K562 (cell line): ENCODE measurements around the gene E2F2. TPM values are rescaled to one million over a fixed set of nuclear protein-coding genes. Genes with fewer than 3 reads are reported as not detected.

Experiments
- ATAC-seq: fragments of 200-7000 bp; cut with Tn5 transposase; 3 replicates; pipeline ENCODE4 v1.9.1; 2020; ENCODE audit warnings: moderate library complexity
- BruUV-seq: library from RNA; stranded (reverse); fragments of 400-500 nt; replicated peaks from 2 replicates; lab custom pipeline; 2021; lab: Mats Ljungman, UMichigan
- CTCF ChIA-PET: fragments of 300-600 bp; formaldehyde crosslinking; extraction: SDS; loops from one replicate; lab custom pipeline; 2021; ENCODE audit warnings: low intra/inter-chr PET ratio; lab: Yijun Ruan, JAX
- POLR2A ChIA-PET: fragments of 300-600, 350-650 bp; sonication (Branson Sonifier 250); formaldehyde crosslinking; extraction: SDS; loops from one replicate; lab custom pipeline; 2021; ENCODE audit warnings: antibody characterized with exemption, inconsistent platforms; lab: Yijun Ruan, JAX
- DNase-seq, 4 experiments: peaks; one replicate each; pipeline versions ENCODE4 v3.0.0 to v3.0.0-alpha.2; 2011 to 2018; ENCODE audit warnings: low spot score in 3 of 4, mixed read lengths in 3 of 4; ENCODE audit errors: extremely low read depth in 1 of 4
- FAIRE-seq: peaks from 2 replicates; lab custom pipeline; 2011; peaks lifted over from hg19 to GRCh38; lab: Jason Lieb, UNC
- H2AFZ ChIP-seq: 2 replicates; pipeline ENCODE4 v1.6.0; 2011; ENCODE audit warnings: low read depth, low read length, control low read depth, inconsistent platforms
- H3K27ac ChIP-seq: fragments of 200-600 bp; 3 replicates; pipeline ENCODE4 v1.8.0; 2011; ENCODE audit warnings: low read depth, mild to moderate bottlenecking, control low read depth, inconsistent platforms, low read length, moderate library complexity, mixed read lengths; ENCODE audit errors: extremely low read depth
- H3K27me3 ChIP-seq, 2 experiments: fragments of 300-600 bp in 1 of 2; 2 replicates in 1 of 2; 3 replicates in 1 of 2; pipeline versions ENCODE4 v1.6.0 to v1.8.0; 2011; ENCODE audit warnings: inconsistent platforms in 2 of 2, low read length in 2 of 2, mild to moderate bottlenecking in 1 of 2, mixed read lengths in 1 of 2, moderate library complexity in 1 of 2; ENCODE audit not compliant: control insufficient read depth in 2 of 2, insufficient read depth in 2 of 2
- H3K36me3 ChIP-seq: fragments of 300-600 bp; 3 replicates; pipeline ENCODE4 v1.8.0; 2011; ENCODE audit warnings: mild to moderate bottlenecking, low read length, inconsistent platforms; ENCODE audit not compliant: control insufficient read depth, insufficient read depth
- H3K4me1 ChIP-seq, 2 experiments: fragments of 200-600 bp in 1 of 2; replicated peaks in 1 of 2; 2 replicates in 1 of 2; 3 replicates in 1 of 2; pipeline versions ENCODE4 v1.5.1 to v1.8.0; 2011; ENCODE audit warnings: inconsistent platforms in 2 of 2, low read length in 2 of 2, mild to moderate bottlenecking in 1 of 2, mixed read lengths in 1 of 2, moderate library complexity in 1 of 2; ENCODE audit not compliant: control insufficient read depth in 2 of 2, insufficient read depth in 2 of 2
- H3K4me2 ChIP-seq: 2 replicates; pipeline ENCODE4 v1.6.1; 2011; ENCODE audit warnings: low read length, control low read depth, inconsistent platforms, mixed read lengths; ENCODE audit not compliant: insufficient read depth
- H3K4me3 ChIP-seq: fragments of 200-600 bp; sonication (generic), shearing (Covaris generic); 2 replicates; pipeline ENCODE4 v1.5.1; 2016; ENCODE audit warnings: control low read depth, inconsistent platforms
- H3K79me2 ChIP-seq: fragments of 200-600 bp; 3 replicates; pipeline ENCODE4 v1.8.0; 2011; ENCODE audit warnings: low read length, inconsistent platforms; ENCODE audit not compliant: control insufficient read depth, insufficient read depth
- H3K9ac ChIP-seq, 2 experiments: 2 replicates each; pipeline versions ENCODE4 v1.6.0 to v1.6.1; 2011; ENCODE audit warnings: low read depth in 2 of 2, low read length in 2 of 2, control low read depth in 1 of 2, inconsistent platforms in 1 of 2, mild to moderate bottlenecking in 1 of 2, mixed read lengths in 1 of 2; ENCODE audit not compliant: insufficient read depth in 1 of 2
- H3K9me1 ChIP-seq: one replicate; pipeline ENCODE4 v1.6.0; 2011; ENCODE audit warnings: inconsistent platforms, mild to moderate bottlenecking, low read length, moderate library complexity; ENCODE audit not compliant: control insufficient read depth, insufficient read depth
- H3K9me3 ChIP-seq: replicated peaks from 2 replicates; pipeline ENCODE4 v1.5.1; 2011; ENCODE audit warnings: low read depth, low read length, inconsistent platforms; ENCODE audit not compliant: control insufficient read depth, insufficient read depth
- H4K20me1 ChIP-seq: replicated peaks from 2 replicates; pipeline ENCODE4 v1.6.1; 2011; ENCODE audit warnings: low read length, inconsistent platforms, mixed read lengths; ENCODE audit not compliant: control insufficient read depth, insufficient read depth
- ARID1B ChIP-seq: fragments of 450-650 bp; IDR thresholded peaks from 2 replicates; pipeline ENCODE4 v1.6.1; 2016; ENCODE audit warnings: antibody characterized with exemption, mild to moderate bottlenecking, inconsistent platforms
- ATF1 ChIP-seq, 2 experiments: fragments of 450-650 bp in 1 of 2; IDR thresholded peaks; 2 replicates each; pipeline ENCODE4 v1.6.1; 2016; ENCODE audit warnings: missing compliant biosample characterization in 1 of 2, missing genetic modification characterization in 1 of 2
- C11orf30 ChIP-seq: fragments of 450-650 bp; IDR thresholded peaks from 2 replicates; pipeline ENCODE4 v1.6.1; 2016; ENCODE audit warnings: low read depth, mild to moderate bottlenecking
- CBFA2T2 ChIP-seq: fragments of 450-650 bp; conservative IDR thresholded peaks from 2 replicates; pipeline ENCODE4 v1.6.1; 2017; ENCODE audit warnings: mild to moderate bottlenecking
- CBFA2T3 ChIP-seq: fragments of 450-650 bp; IDR thresholded peaks from 2 replicates; pipeline ENCODE4 v1.6.1; 2017
- CCNT2 ChIP-seq: IDR thresholded peaks from 2 replicates; pipeline ENCODE4 v1.6.1; 2011; ENCODE audit warnings: borderline replicate concordance, low read depth, mild to moderate bottlenecking, moderate library complexity, mixed read lengths, low read length; ENCODE audit not compliant: insufficient read length; ENCODE audit errors: extremely low read depth
- CTCF ChIP-seq, 3 experiments: IDR thresholded peaks in 2 of 3; conservative IDR thresholded peaks in 1 of 3; 2 replicates each; pipeline ENCODE4 v1.5.1; 2011 to 2012; ENCODE audit warnings: low read length in 3 of 3, mild to moderate bottlenecking in 3 of 3, control low read depth in 2 of 3, improper control_type of control experiment in 1 of 3, inconsistent platforms in 1 of 3, low read depth in 1 of 3, mixed read lengths in 1 of 3, moderate library complexity in 1 of 3; ENCODE audit not compliant: insufficient read depth in 2 of 3
- EP300 ChIP-seq: IDR thresholded peaks from 2 replicates; pipeline ENCODE4 v1.6.1; 2012; ENCODE audit warnings: low read length, improper control_type of control experiment
- FOXK1 ChIP-seq: sonication (generic); formaldehyde crosslinking; IDR thresholded peaks from 2 replicates; pipeline ENCODE4 v1.8.0; 2022; ENCODE audit warnings: missing genetic modification reagents, mild to moderate bottlenecking, borderline replicate concordance
- FOXO4 ChIP-seq: fragments of 450-650 bp; formaldehyde crosslinking; IDR thresholded peaks from 2 replicates; pipeline ENCODE4 v1.4.0; 2020; ENCODE audit warnings: mild to moderate bottlenecking, moderate library complexity
- NRF1 ChIP-seq, 2 experiments: fragments of 450-650 bp; IDR thresholded peaks in 1 of 2; conservative IDR thresholded peaks in 1 of 2; 2 replicates each; pipeline ENCODE4 v1.6.1; 2014; ENCODE audit warnings: mild to moderate bottlenecking in 2 of 2
- POLR2G ChIP-seq: fragments of 200-400 bp; formaldehyde crosslinking; IDR thresholded peaks from 2 replicates; pipeline ENCODE4 v1.6.1; 2017; ENCODE audit warnings: low read depth, mild to moderate bottlenecking, antibody characterized with exemption, low read length, moderate library complexity
- RB1 ChIP-seq: fragments of 450-650 bp; IDR thresholded peaks from 2 replicates; pipeline ENCODE4 v1.6.1; 2017; ENCODE audit warnings: low read depth, mild to moderate bottlenecking
- SMARCB1 ChIP-seq: IDR thresholded peaks from 2 replicates; pipeline ENCODE4 v1.6.1; 2011; ENCODE audit warnings: improper control_type of control experiment, low read depth; ENCODE audit not compliant: insufficient read length
- SMARCE1 ChIP-seq: fragments of 450-650 bp; IDR thresholded peaks from 2 replicates; pipeline ENCODE4 v1.7.1; 2016; ENCODE audit warnings: mild to moderate bottlenecking
- TFAP4 ChIP-seq: sonication (generic); formaldehyde crosslinking; IDR thresholded peaks from 2 replicates; pipeline ENCODE4 v1.8.0; 2022; ENCODE audit warnings: missing genetic modification reagents, mild to moderate bottlenecking, moderate library complexity, borderline replicate concordance
- ZKSCAN3 ChIP-seq: fragments of 250-450 bp; sonication (Bioruptor Pico); IDR thresholded peaks from 2 replicates; pipeline ENCODE4 v1.4.0; 2020
- ZNF165 ChIP-seq: fragments of 250-450 bp; sonication (Bioruptor Pico); IDR thresholded peaks from 2 replicates; pipeline ENCODE4 v1.4.0; 2020; ENCODE audit warnings: borderline replicate concordance
- WGBS: fragments of 100-300 bp; shearing (Covaris generic); methylation state at CpG from one replicate; pipeline ENCODE4 v1.1.6; 2016; ENCODE audit warnings: low coverage, mixed read lengths; ENCODE audit not compliant: insufficient coverage; ENCODE audit errors: missing lambda C conversion rate; 5-methylcytosine and 5-hydroxymethylcytosine counted together
- in situ Hi-C: fragments of 300-500 bp; cut with MboI; formaldehyde crosslinking; loops from 4 replicates; pipeline ENCODE4 v1.15.0; 2018; ENCODE audit warnings: inconsistent platforms, mixed read lengths
- intact Hi-C: fragments of 100-400 bp; cut with micrococcal nuclease; formaldehyde crosslinking; loops from 2 replicates; pipeline ENCODE4 v1.14.2; 2022
- polyA plus RNA-seq, 8 experiments: library from polyadenylated mRNA; depleted of rRNA in 4 of 8; stranded (reverse) in 5 of 8; unstranded in 3 of 8; fragments of >200 nt; fragmentation: Nextera tagmentation in 2 of 8; fragmentation: Illumina TruSeq in 1 of 8; extraction: Ambion mirVana in 2 of 8; extraction: Trizol in 1 of 8; gene quantifications; 2 replicates each; pipeline versions ENCODE4 v1.2.1 to v1.2.3, GENCODE V29; 2011 to 2014; ENCODE audit warnings: inconsistent platforms in 1 of 8, missing spikeins in 1 of 8
- total RNA-seq, 7 experiments: library from RNA; depleted of rRNA in 6 of 7; stranded (reverse); fragments of >200 nt in 6 of 7; fragmentation: Illumina TruSeq in 2 of 7; extraction: Trizol in 2 of 7; gene quantifications; 2 replicates each; pipeline versions ENCODE4 v1.2.1 to v1.2.3, GENCODE V29; 2011 to 2021; ENCODE audit warnings: low replicate concordance in 1 of 7

The E2F2 gene
- total and polyA plus RNA-seq, 9 of the 15 experiments (the other 6 are each of a cell fraction or from before 2014, with no cell fraction given), result 3.1 to 25.3 (median 11.4) TPM

GRCh38 chr1:23562137-23562876 lies 31.3 kb upstream of the E2F2 start:
- 2% methylated on average over 19 of the region's 19 CpGs for WGBS
- H3K36me3 ChIP-seq, result peaks cover 7% of the 10 kb centered on the region; the same call in 2 of the 3 replicates
- FAIRE-seq (peak; percentile 96), DNase-seq (peak; percentile 95 to 97 (median 96)), ATAC-seq (peak; percentile 71)
- peak overlapping the region; percentile 22; the same call in 1 of the 2 replicates for H3K4me2 ChIP-seq
- peak overlapping the region; percentile 57 for H3K27ac ChIP-seq
- H3K9ac ChIP-seq, result peak overlapping the region in 1 of 2 experiments; percentile 22; a peak in 2 of 4 replicates
- H3K4me1 ChIP-seq, result peaks cover 46 to 49% of the 10 kb centered on the region in 2 experiments
- no peaks in the 10 kb centered on the region for H3K9me1 ChIP-seq
- in situ Hi-C loops (no loop called here), intact Hi-C loops (no loop called here)
- no peaks in the 10 kb centered on the region for H3K27me3 ChIP-seq
- no peaks in the 10 kb centered on the region for H4K20me1 ChIP-seq
- no peaks in the 10 kb centered on the region for H3K9me3 ChIP-seq
- peak overlapping the region; percentile 34 for H2AFZ ChIP-seq
- ChIA-PET CTCF (interaction anchor here (0.7 kb wide), 1 partner anchor 472 kb away, joined by 3 read pairs; no protein-coding TSS in a partner anchor), POLR2A (interaction anchor here (0.5 to 1.7 kb wide), 3 partner anchors 19 to 50 kb away, joined by 3 read pairs; no protein-coding TSS in a partner anchor)
- H3K4me3 ChIP-seq, result no peak overlapping the region
- H3K79me2 ChIP-seq, result peaks cover 20% of the 10 kb centered on the region
- no TSS peak for BruUV-seq
- no peak for TF ChIP-seq FOXK1 (CRISPR knock-in tag)
- peak; percentile 14; the same call in 1 of the 2 replicates for TF ChIP-seq RB1
- peak; percentile 76 for TF ChIP-seq ARID1B
- no peak; the same call in 1 of the 2 replicates for TF ChIP-seq C11orf30
- TF ChIP-seq CCNT2, result peak; percentile 82
- no peak for TF ChIP-seq SMARCB1
- no peak for TF ChIP-seq ZNF165 (CRISPR knock-in tag)
- peak; percentile 66; the same call in 1 of the 2 replicates for TF ChIP-seq ATF1 (CRISPR knock-in tag; IDR thresholded peaks at IDR 0.05)
- peak; percentile 95 for TF ChIP-seq ATF1 (tag; IDR thresholded peaks at IDR 0.05)
- peak; percentile 98 for TF ChIP-seq TFAP4
- TF ChIP-seq FOXO4 (CRISPR knock-in tag), result no peak
- peak; percentile 76 for TF ChIP-seq CBFA2T3
- peak; percentile 79 to 82 for TF ChIP-seq NRF1 (conservative IDR thresholded peaks at IDR 0.05 in 1 of 2, IDR thresholded peaks at IDR 0.05 in 1 of 2)
- 0 out of 2 replicates have a peak, but pooled peaks have one; percentile 24 for TF ChIP-seq POLR2G
- 0 out of 2 replicates have a peak, but pooled peaks have one; percentile 63 for TF ChIP-seq SMARCE1
- TF ChIP-seq ZKSCAN3 (CRISPR knock-in tag), result no peak
- peak; percentile 54 for TF ChIP-seq CBFA2T2
- no peak for TF ChIP-seq CTCF (IDR thresholded peaks at IDR 0.05 in 2 of 3, conservative IDR thresholded peaks at IDR 0.05 in 1 of 3; ENCODE audit: insufficient read depth in 2 of 3, low read depth in 1 of 3, low read length in 3 of 3)
- TF ChIP-seq EP300, result peak; percentile 84
